CD4-positive, alpha-beta T cell treated with Interleukin-17A for 1 hour (primary cell): ENCODE results near the gene CYP4F11.
"Not testable (repeated sequence)": the region's sequence is repeated elsewhere in the genome, so short reads cannot be mapped to it uniquely, and the experiment has no call there.

ENCODE experiments used
- DNase-seq: peaks from one replicate; pipeline ENCODE4 v3.0.0-alpha.2; 2020

CYP4F11 gene

DNA sequence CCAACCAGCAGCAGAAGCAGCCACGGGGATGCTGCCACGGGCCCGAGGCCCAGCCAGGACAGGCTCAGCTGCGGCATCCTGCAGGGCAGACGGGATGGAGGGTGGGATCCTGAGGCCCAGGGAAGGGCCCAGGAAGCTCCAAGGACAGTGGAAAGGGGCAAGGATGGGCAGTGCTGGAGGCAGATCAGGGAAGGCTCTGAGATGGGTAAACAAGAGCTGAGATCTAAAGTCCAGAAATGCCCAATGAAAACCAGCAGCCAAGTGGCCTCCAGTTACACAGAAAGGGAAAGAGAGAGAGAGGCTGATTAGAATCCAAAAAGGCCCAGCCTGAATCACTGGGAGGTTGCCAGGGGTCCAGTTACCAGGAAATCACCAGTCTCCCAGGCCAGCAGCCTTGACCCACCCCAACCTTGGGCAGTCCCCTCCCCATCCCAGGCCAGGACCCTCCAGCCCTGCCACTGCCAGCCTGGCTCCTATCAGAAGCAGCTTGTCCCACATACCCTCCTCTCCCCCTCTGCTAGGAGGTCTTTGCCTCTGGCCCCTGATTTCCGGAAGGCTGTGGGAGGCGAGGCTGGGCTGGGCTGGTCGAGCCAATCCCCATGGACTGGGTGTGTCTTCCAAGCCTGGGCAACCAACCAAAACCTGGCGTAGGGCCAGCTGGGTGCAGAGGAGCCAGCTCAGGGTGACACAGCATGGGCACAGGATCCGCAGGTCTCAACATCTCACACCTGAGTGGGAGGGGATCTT, at the start of gene CYP4F11:
Gene CYP4F11 (minus strand): TSS at position 198 of the 747 bp plus-strand sequence. CDS start 121 bp downstream, at position 77.
- DNase-seq, result no peak

GRCh38 chr19:15979293-15979692, 45.0 kb upstream of the CYP4F11 start:
- DNase-seq, result no peak

DNA sequence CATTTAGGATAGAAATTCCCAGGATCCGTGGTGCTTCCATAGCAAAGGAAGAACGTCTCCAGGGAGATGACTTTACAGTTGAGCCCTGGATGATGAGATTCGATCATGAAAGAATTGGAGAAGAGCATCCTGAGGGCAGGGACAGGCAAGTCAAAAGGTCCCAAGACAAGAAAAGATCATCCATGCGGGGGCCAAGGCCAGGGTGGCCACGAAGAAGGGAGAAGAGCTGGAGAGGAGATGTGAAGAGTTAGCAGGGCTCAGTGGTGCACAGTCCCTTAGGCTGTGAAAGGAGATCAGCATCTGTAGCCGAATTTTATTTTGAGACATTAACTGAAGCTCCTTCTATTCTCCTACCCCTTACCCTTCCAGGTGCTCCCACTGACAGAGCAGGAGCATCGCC, 43.4 kb upstream of the CYP4F11 start:
- DNase-seq, result no peak

DNA sequence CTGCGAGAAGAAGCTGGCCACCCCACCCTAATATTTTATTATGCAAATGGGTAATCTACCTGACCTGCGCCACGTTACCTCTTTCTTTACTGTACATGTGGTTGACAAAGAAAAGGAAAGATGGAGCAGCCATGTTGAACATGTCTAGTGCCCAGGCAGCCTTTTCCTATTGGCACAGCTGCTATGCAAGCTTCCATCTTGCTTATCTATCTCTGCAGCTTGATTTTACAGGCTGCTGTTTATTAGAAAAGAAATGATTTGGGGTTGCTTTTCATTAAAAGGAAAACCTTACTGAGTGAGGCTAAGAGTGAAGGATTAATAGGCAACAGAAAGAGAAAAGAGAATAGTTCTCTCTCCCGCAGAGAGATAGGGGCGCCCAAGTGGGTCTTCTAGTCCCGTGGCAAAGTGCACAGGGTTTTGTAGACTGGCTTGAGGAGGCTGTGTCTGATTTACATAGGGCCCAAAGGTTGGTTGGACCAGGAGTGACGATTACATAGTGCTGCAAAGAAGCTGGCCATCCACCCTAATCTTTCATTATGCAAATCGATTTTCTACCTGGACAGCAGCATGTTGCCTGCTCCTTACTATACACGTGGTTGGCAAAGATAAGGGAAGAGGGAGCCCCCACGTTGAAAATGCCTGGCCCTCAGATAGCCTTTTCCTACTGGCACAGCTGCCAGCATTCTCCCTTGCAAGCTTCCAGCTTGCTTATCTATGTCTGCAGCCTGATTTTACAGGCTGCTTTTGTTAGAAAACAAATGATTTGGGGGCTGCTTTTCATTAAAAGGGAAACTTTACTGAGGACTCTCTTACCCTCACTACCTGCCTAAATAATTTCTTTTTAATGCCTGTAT, 42.7 kb upstream of the CYP4F11 start:
- DNase-seq, result no peak

DNA sequence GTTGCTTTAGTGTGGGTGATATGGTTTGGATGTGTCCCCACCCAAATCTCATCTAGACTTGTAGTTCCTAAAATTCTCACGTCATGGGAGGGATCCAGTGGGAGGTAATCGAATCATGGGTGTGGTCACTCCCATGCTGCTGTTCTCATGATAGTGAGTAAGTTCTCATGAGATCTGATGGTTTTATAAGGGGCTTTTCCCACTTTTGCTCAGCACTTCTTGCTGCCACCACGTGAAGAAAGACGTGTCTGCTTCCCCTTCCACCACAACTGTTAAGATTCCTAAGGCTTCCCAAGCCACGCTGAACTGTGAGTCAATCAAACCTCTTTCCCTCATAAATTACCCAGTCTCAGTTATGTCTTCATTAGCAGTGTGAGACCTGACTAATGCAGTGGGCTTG, 40.5 kb upstream of the CYP4F11 start:
- DNase-seq, result no peak

DNA sequence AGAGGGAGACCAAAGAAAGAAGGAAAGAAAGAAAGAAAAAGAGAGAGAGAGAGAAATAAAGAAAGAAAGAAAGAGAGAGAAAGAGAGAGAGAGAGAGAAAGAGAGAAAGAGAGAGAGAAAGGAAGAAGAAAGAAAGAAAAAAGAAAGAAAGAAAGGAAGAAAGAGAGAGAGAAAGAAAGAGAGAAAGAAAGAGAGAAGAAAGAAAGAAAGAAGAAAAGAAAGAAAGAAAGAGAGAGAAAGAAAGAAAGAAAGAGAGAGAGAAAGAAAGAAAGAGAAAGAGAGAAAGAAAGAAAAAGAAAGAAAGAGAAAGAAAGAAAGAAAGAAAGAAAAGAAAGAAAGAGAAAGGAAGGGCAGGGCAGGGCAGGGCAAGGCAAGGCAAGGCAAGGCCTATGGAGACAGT, 37.7 kb upstream of the CYP4F11 start:
- not testable (repeated sequence) for DNase-seq

DNA sequence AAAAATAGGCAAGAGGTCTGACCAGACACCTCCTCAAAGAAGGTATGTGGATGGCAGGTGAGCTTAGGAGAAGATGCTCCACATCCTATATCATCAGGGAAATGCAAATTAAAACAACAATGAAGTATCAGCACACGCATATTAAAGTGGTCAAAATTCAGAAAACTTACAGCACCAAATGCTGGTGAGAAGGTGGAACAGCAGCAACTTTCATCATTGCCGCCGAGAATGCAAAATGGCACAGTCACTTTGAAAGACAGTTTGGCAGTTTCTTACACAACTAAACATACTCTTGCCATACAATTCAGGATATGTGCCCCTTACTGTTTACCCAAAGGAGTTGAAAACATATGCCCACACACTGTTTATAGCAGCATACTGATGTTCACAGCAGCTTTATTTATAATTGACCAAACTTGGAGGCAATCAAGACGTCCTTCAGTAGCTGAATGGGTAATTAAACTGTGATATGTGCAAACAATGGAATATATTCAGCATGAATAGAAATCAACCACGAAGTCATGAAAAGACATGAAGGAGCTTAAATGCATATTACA, 37.0 kb upstream of the CYP4F11 start:
- DNase-seq, result no peak

GRCh38 chr19:15964231-15964630, 29.9 kb upstream of the CYP4F11 start:
- no peak for DNase-seq

DNA sequence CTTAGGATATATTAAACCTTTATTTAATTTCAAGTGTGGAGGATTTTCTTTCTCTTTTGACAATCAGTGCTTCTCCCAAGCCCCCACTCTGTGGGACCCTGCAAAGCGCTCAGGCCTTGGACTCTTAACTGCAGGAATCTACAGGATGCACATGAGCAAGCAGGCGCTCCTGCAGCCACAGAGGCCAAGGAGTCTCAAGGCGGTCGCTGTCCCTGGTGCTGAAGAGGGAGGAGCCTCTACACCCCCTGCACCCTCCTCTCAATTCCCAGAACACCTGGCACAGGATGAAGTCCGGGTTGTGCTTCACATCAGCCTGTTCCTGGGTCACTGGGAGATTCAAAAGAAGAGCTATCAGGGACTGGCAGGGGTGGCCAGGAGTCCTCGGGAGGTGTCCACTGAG, 28.0 kb upstream of the CYP4F11 start:
- DNase-seq, result no peak

GRCh38 chr19:15954820-15955219, 20.5 kb upstream of the CYP4F11 start:
- no peak for DNase-seq

- DNase-seq, result no peak
These were observed 14.1 kb upstream of the CYP4F11 start, which contains the start of gene OR10H4 for GRCh38 chr19:15948223-15949058. TSS of gene OR10H4 (plus strand) at chr19:15949008. CDS start at chr19:15949008, 0 bp downstream.

GRCh38 chr19:15945301-15945700, 11.0 kb upstream of the CYP4F11 start:
- DNase-seq, result no peak

- DNase-seq, result no peak
These were observed 10.1 kb upstream of the CYP4F11 start for GRCh38 chr19:15944401-15944800.

- DNase-seq, result no peak
These were observed 3.4 kb upstream of the CYP4F11 start for GRCh38 chr19:15937771-15938170.

DNA sequence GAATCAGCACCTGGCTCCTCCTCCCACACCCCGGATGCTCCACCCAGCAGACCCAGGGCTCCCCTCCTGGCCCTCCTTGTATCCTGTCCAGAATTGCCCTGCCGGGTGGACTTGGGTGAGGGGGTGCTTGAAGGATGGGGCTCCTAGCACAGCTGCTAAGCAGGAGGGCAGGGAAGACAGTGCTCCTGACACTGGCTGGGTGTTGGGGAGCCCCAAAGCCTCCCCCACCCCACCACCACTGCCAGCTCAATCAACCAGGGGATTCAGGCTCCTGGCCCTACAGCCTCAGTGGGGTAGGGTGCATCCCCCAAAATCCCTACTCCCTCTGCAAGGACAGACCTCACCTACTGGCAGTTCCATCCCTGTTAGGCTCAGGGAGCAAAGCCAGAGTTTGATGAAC, 2.6 kb upstream of the CYP4F11 start:
- DNase-seq, result no peak

GRCh38 chr19:15936173-15936572, 1.8 kb upstream of the CYP4F11 start:
- DNase-seq, result no peak

GRCh38 chr19:15935167-15935702, 906 bp upstream of the CYP4F11 start:
- DNase-seq, result no peak

GRCh38 chr19:15933761-15934331, 483 bp downstream of the CYP4F11 start:
- not testable (repeated sequence) for DNase-seq

DNA sequence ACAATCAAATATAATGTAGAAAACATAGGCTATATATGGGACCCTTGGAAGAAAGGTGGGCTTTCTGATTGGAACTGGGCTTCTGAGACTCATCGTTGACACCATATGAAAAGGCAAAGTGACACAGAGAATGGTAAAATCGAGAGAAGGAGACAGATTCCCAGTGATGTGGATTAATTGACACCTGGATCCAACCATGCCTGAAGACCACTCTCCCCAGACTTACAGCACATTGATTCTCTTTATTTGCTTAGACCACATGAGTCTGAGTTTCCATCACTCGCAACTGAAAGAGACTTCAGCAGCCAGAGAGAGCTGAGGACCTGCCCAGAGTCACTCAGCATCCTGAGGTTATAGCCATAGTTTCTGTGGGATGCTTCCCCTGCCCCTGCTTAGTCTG, 6.0 kb downstream of the CYP4F11 start:
- no peak for DNase-seq

DNA sequence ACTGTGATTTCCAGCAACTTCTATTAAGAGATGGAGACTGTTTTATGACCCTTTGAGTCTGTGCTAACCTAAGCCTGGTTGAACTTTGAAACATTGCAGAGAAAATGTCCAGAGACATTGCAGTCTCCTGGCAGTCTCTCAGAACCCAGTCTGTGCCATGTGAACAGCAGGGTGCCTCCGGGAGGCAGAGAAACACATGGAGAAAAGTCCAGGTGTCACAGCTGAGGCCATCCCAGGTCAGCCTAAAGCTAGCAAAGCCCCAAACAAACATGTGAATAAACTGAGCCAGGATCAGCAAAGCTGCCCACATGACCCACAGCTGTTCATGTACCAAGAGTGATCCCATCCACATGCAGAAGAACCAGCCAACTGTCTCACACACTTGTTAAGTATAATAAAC, 7.8 kb downstream of the CYP4F11 start:
- no peak for DNase-seq

GRCh38 chr19:15923702-15924101, 10.6 kb downstream of the CYP4F11 start:
- DNase-seq, result no peak

- no peak for DNase-seq
These were observed 12.3 kb downstream of the CYP4F11 start for GRCh38 chr19:15922021-15922420.
